CD8-positive, alpha-beta memory T cell (primary cell): Measurements from ENCODE around the gene SPACDR. TPM values are rescaled to one million over a fixed set of nuclear protein-coding genes. Genes with fewer than 3 reads are reported as not detected.

Experiments
- CTCF ChIA-PET: fragments of 350-600 bp; sonication (Branson Sonifier 250); formaldehyde crosslinking; loops from one replicate; lab custom pipeline; 2021; ENCODE audit warnings: antibody characterized with exemption; lab: Charles Lee
- POLR2A ChIA-PET: fragments of 350-600 bp; sonication (Branson Sonifier 250); formaldehyde crosslinking; loops from one replicate; lab custom pipeline; 2021; ENCODE audit warnings: antibody characterized with exemption; lab: Charles Lee
- DNase-seq, 5 donors: peaks; one replicate each; pipeline versions ENCODE4 v3.0.0 to v3.0.0-alpha.2; 2020 to 2022; ENCODE audit warnings: mixed read lengths in 1 of 5
- H3K27ac ChIP-seq: one replicate; pipeline ENCODE4 v1.7.0; 2013; ENCODE audit warnings: low read depth, mild to moderate bottlenecking, low read length, moderate library complexity
- H3K27me3 ChIP-seq: 2 replicates; pipeline ENCODE4 v1.7.0; 2013; ENCODE audit warnings: low read length, mild to moderate bottlenecking; ENCODE audit not compliant: insufficient read depth, poor library complexity, severe bottlenecking
- H3K36me3 ChIP-seq: 2 replicates; pipeline ENCODE4 v1.7.0; 2013; ENCODE audit warnings: mild to moderate bottlenecking, low read length, moderate library complexity; ENCODE audit not compliant: insufficient read depth
- H3K4me1 ChIP-seq: 2 replicates; pipeline ENCODE4 v1.7.0; 2013; ENCODE audit warnings: mild to moderate bottlenecking, low read length, moderate library complexity; ENCODE audit not compliant: insufficient read depth
- H3K4me3 ChIP-seq: 2 replicates; pipeline ENCODE4 v1.7.0; 2013; ENCODE audit warnings: mild to moderate bottlenecking, low read length
- H3K9me3 ChIP-seq: 2 replicates; pipeline ENCODE4 v1.7.0; 2013; ENCODE audit warnings: mild to moderate bottlenecking, low read length
- H3K27ac Mint-ChIP-seq, 8 donors: one replicate each; pipeline ENCODE4 v1.8.0; 2020 to 2021; ENCODE audit warnings: mixed read lengths in 8 of 8, mild to moderate bottlenecking in 6 of 8, inconsistent platforms in 3 of 8, moderate library complexity in 3 of 8
- H3K27me3 Mint-ChIP-seq, 2 donors: one replicate each; pipeline ENCODE4 v1.8.0; 2020 to 2021; ENCODE audit warnings: mixed read lengths in 2 of 2, mild to moderate bottlenecking in 1 of 2, moderate library complexity in 1 of 2
- H3K36me3 Mint-ChIP-seq, 3 donors: one replicate each; pipeline ENCODE4 v1.8.0; 2020 to 2021; ENCODE audit warnings: mixed read lengths in 3 of 3, inconsistent platforms in 1 of 3, mild to moderate bottlenecking in 1 of 3
- H3K4me1 Mint-ChIP-seq, 3 donors: one replicate each; pipeline ENCODE4 v1.8.0; 2020 to 2021; ENCODE audit warnings: mixed read lengths in 3 of 3, inconsistent platforms in 1 of 3, mild to moderate bottlenecking in 1 of 3
- H3K4me3 Mint-ChIP-seq, 7 donors: one replicate each; pipeline ENCODE4 v1.8.0; 2020 to 2021; ENCODE audit warnings: mixed read lengths in 7 of 7, mild to moderate bottlenecking in 6 of 7, moderate library complexity in 4 of 7, inconsistent platforms in 2 of 7
- H3K9me3 Mint-ChIP-seq, 5 donors: one replicate each; pipeline ENCODE4 v1.8.0; 2020 to 2022; ENCODE audit warnings: mixed read lengths in 5 of 5, mild to moderate bottlenecking in 3 of 5, moderate library complexity in 2 of 5, inconsistent platforms in 1 of 5
- polyA plus RNA-seq: library from polyadenylated mRNA; unstranded; fragments of 300-500 nt; fragmentation: Illumina TruSeq; gene quantifications from one replicate; pipeline ENCODE4 v1.2.3, GENCODE V29; 2021
- total RNA-seq, 2 experiments: library from RNA; stranded (reverse); gene quantifications; one replicate each; pipeline ENCODE4 v1.2.3, GENCODE V29; 2021

SPACDR gene
- total and polyA plus RNA-seq, 3 experiments from 2014 or later: 0.56 to 1.7 (median 1.00) TPM

- no peak overlapping the region for H3K27ac Mint-ChIP-seq
- H3K27me3 ChIP-seq: no peaks in the 10 kb centered on the region
- H3K4me1 ChIP-seq: peaks cover 18% of the 10 kb centered on the region
- H3K36me3 ChIP-seq: no peaks in the 10 kb centered on the region
- ChIA-PET POLR2A (interaction anchor here (0.7 kb wide), 1 partner anchor 19 kb away, joined by 9 read pairs; no protein-coding TSS in a partner anchor), CTCF (interaction anchor here (1.2 kb wide), 1 partner anchor 24 kb away, joined by 4 read pairs; no protein-coding TSS in a partner anchor)
- H3K4me1 Mint-ChIP-seq: peaks cover 15 to 30% (median 15%) of the 10 kb centered on the region in 3 donors
- no peak overlapping the region for H3K4me3 Mint-ChIP-seq
- peaks cover 0 to 22% (median 2%) of the 10 kb centered on the region in 3 donors for H3K36me3 Mint-ChIP-seq
- peaks cover 0 to 6% (median 5%) of the 10 kb centered on the region in 5 donors for H3K9me3 Mint-ChIP-seq
- H3K27ac ChIP-seq: no peak overlapping the region
- H3K4me3 ChIP-seq: no peak overlapping the region
- H3K9me3 ChIP-seq: no peaks in the 10 kb centered on the region
- peaks cover 0 to 13% of the 10 kb centered on the region in 2 donors for H3K27me3 Mint-ChIP-seq
- DNase-seq: no peak
These were observed 37.5 kb downstream of the SPACDR start for GRCh38 chr7:100426516-100426915.

- Mint-ChIP-seq H3K4me3 (no peak overlapping the region), H3K4me1 (peaks cover 7 to 19% (median 7%) of the 10 kb centered on the region in 3 donors), H3K27ac (peak overlapping the region in 4 of 8 donors; percentile 26 to 89 (median 40)), H3K36me3 (peaks cover 0 to 16% (median 2%) of the 10 kb centered on the region in 3 donors), H3K27me3 (peaks cover 0 to 13% of the 10 kb centered on the region in 2 donors), H3K9me3 (peaks cover 0 to 6% (median 5%) of the 10 kb centered on the region in 5 donors)
- DNase-seq: no peak
- Histone ChIP-seq H3K27me3 (no peaks in the 10 kb centered on the region), H3K9me3 (no peaks in the 10 kb centered on the region), H3K4me3 (no peak overlapping the region), H3K36me3 (no peaks in the 10 kb centered on the region), H3K4me1 (peaks cover 7% of the 10 kb centered on the region), H3K27ac (no peak overlapping the region)
- POLR2A ChIA-PET: no interaction called here
- CTCF ChIA-PET: interaction anchor here (1.0 to 1.2 kb wide), 2 partner anchors 25 to 294 kb away, joined by 4 read pairs; no protein-coding TSS in a partner anchor
These were observed 38.7 kb downstream of the SPACDR start for GRCh38 chr7:100425347-100425746.

- no peaks in the 10 kb centered on the region for H3K9me3 Mint-ChIP-seq
- H3K27me3 ChIP-seq: no peaks in the 10 kb centered on the region
- CTCF ChIA-PET: interaction anchor here (0.7 kb wide), 1 partner anchor 399 kb away, joined by 4 read pairs; no protein-coding TSS in a partner anchor
- no peak overlapping the region for H3K4me3 Mint-ChIP-seq
- no peak overlapping the region for H3K4me3 ChIP-seq
- peaks cover 0 to 2% (median 1%) of the 10 kb centered on the region in 3 donors for H3K36me3 Mint-ChIP-seq
- peaks cover 0 to 6% (median 0%) of the 10 kb centered on the region in 3 donors for H3K4me1 Mint-ChIP-seq
- H3K27ac Mint-ChIP-seq: no peak overlapping the region
- no peak for DNase-seq
- POLR2A ChIA-PET: interaction anchor here (0.7 kb wide), 1 partner anchor 240 kb away, joined by 3 read pairs; no protein-coding TSS in a partner anchor
- H3K9me3 ChIP-seq: no peaks in the 10 kb centered on the region
- H3K4me1 ChIP-seq: peaks cover 6% of the 10 kb centered on the region
- no peak overlapping the region for H3K27ac ChIP-seq
- no peaks in the 10 kb centered on the region for H3K27me3 Mint-ChIP-seq
- H3K36me3 ChIP-seq: no peaks in the 10 kb centered on the region
These were observed 40.7 kb downstream of the SPACDR start for GRCh38 chr7:100423315-100423714.

GRCh38 chr7:100419660-100420226 is 44.3 kb downstream of the SPACDR start:
- H3K4me3 Mint-ChIP-seq: no peak overlapping the region
- ChIA-PET CTCF (interaction anchor here (1.2 kb wide), 1 partner anchor 12 kb away, joined by 4 read pairs; no protein-coding TSS in a partner anchor), POLR2A (no interaction called here)
- Histone ChIP-seq H3K4me3 (no peak overlapping the region), H3K36me3 (no peaks in the 10 kb centered on the region), H3K9me3 (no peaks in the 10 kb centered on the region), H3K27ac (no peak overlapping the region), H3K4me1 (no peaks in the 10 kb centered on the region), H3K27me3 (no peaks in the 10 kb centered on the region)
- peak overlapping the region in 1 of 8 donors; percentile 52 for H3K27ac Mint-ChIP-seq
- no peaks in the 10 kb centered on the region for H3K9me3 Mint-ChIP-seq
- H3K36me3 Mint-ChIP-seq: peaks cover 0 to 6% (median 5%) of the 10 kb centered on the region in 3 donors
- H3K27me3 Mint-ChIP-seq: no peaks in the 10 kb centered on the region
- H3K4me1 Mint-ChIP-seq: no peaks in the 10 kb centered on the region
- no peak for DNase-seq

GRCh38 chr7:100418930-100419659 is 45.0 kb downstream of the SPACDR start:
- Histone ChIP-seq H3K4me3 (no peak overlapping the region), H3K9me3 (no peaks in the 10 kb centered on the region), H3K36me3 (no peaks in the 10 kb centered on the region), H3K27me3 (no peaks in the 10 kb centered on the region), H3K4me1 (no peaks in the 10 kb centered on the region), H3K27ac (no peak overlapping the region)
- Mint-ChIP-seq H3K27ac (peak overlapping the region in 1 of 8 donors; percentile 52), H3K36me3 (peaks cover 0 to 6% (median 5%) of the 10 kb centered on the region in 3 donors), H3K27me3 (no peaks in the 10 kb centered on the region), H3K9me3 (no peaks in the 10 kb centered on the region), H3K4me1 (no peaks in the 10 kb centered on the region), H3K4me3 (peak overlapping the region in 1 of 7 donors; percentile 61)
- ChIA-PET CTCF (interaction anchor here (1.2 kb wide), 1 partner anchor 11 kb away, joined by 4 read pairs; no protein-coding TSS in a partner anchor), POLR2A (no interaction called here)
- DNase-seq: no peak

- Histone ChIP-seq H3K4me1 (no peaks in the 10 kb centered on the region), H3K27ac (no peak overlapping the region), H3K36me3 (no peaks in the 10 kb centered on the region), H3K9me3 (no peaks in the 10 kb centered on the region), H3K4me3 (no peak overlapping the region), H3K27me3 (no peaks in the 10 kb centered on the region)
- CTCF ChIA-PET: interaction anchor here (1.6 to 2.3 kb wide), 2 partner anchors 7 to 35 kb away, joined by 4 to 8 read pairs; no protein-coding TSS in a partner anchor
- H3K4me1 Mint-ChIP-seq: no peaks in the 10 kb centered on the region
- no peak overlapping the region for H3K27ac Mint-ChIP-seq
- peaks cover 0 to 5% (median 4%) of the 10 kb centered on the region in 3 donors for H3K36me3 Mint-ChIP-seq
- H3K9me3 Mint-ChIP-seq: no peaks in the 10 kb centered on the region
- POLR2A ChIA-PET: no interaction called here
- no peak for DNase-seq
- no peak overlapping the region for H3K4me3 Mint-ChIP-seq
- H3K27me3 Mint-ChIP-seq: peaks cover 0 to 3% of the 10 kb centered on the region in 2 donors
These were observed 48.6 kb downstream of the SPACDR start for GRCh38 chr7:100415448-100415847.

GRCh38 chr7:100413889-100414288 is 50.2 kb downstream of the SPACDR start:
- H3K4me3 ChIP-seq: no peak overlapping the region
- no peaks in the 10 kb centered on the region for H3K36me3 ChIP-seq
- CTCF ChIA-PET: interaction anchor here (1.6 kb wide), 1 partner anchor 37 kb away, joined by 4 read pairs; no protein-coding TSS in a partner anchor
- POLR2A ChIA-PET: no interaction called here
- H3K4me1 ChIP-seq: no peaks in the 10 kb centered on the region
- Mint-ChIP-seq H3K9me3 (no peaks in the 10 kb centered on the region), H3K36me3 (peaks cover 0 to 5% (median 4%) of the 10 kb centered on the region in 3 donors), H3K27ac (no peak overlapping the region), H3K4me1 (no peaks in the 10 kb centered on the region), H3K27me3 (peaks cover 0 to 3% of the 10 kb centered on the region in 2 donors), H3K4me3 (no peak overlapping the region)
- H3K9me3 ChIP-seq: no peaks in the 10 kb centered on the region
- DNase-seq: no peak
- peaks cover 3% of the 10 kb centered on the region for H3K27me3 ChIP-seq
- H3K27ac ChIP-seq: no peak overlapping the region
